Measurements from ENCODE around the gene LRRTM3.

The LRRTM3 gene

DNA sequence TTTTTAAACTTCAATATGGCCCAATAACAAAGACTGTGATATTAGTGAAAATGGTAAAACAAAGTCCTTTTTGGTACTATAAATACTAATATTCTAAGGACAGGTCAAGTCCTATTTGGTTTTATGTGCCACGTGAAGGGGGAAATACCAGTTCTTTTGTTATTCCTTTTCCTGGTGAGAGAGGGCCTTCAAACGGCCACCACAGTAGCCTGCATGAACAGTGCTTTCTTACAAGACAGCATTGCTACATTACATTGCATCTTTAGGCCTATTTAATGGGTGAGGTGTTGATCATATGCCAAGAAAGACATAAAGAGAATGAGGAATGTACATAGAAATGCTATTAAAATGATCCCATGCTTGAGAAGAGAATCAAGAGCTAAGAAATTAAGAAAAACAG is 214.8 kb downstream of the LRRTM3 start:
- no peak for DNase-seq (ENCODE audit: low spot score)

DNA sequence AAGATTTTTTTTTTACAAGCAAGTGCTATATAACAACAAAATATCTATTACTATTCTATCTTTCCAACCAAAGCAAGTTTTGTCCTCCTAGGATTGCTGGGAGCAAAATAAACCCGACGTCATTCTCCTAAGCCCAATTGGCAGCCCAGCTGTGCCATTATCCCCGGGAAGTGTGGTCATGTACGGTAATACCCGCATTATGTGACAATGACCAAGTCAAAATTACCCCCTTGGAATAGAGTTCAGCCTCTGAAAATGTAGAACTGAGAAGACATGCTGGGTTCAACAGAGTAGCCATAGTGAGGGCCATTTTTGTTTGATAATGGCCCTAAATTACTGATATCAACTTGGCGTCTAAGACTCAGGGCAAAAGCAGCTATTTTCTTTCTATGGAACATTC is 215.5 kb downstream of the LRRTM3 start:
- no peak for DNase-seq (ENCODE audit: low spot score)

DNA sequence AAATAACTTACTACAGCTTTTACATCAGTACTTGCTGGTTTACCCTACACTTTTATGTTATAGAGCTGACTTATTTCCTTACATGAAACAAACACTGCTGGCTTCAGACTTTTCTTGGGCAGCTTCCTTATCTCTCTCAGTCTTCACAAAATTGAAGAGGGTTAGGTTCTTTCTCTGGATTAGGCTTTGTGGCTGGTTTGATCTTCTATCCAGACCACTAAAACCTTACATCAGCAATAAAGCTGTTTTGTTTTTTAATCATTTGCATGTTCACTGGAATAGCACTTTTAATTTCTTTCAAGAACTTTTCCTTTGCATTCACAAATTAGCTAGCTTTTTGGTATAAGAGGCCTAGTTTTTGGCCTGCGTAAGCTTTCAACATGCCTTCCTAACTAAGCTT is 218.7 kb downstream of the LRRTM3 start:
- no peak for DNase-seq (ENCODE audit: low spot score)

All from GM03348 (cell line).